Kidney (tissue), 14 donors: ENCODE measurements around the gene CHMP5. TPM values are rescaled to one million over a fixed set of nuclear protein-coding genes. Genes with fewer than 3 reads are reported as not detected.
A peak's percentile ranks its signal among the peaks of the same experiment; 100 is the strongest.

ENCODE experiments used
- DNase-seq, 5 donors: peaks; one replicate each; pipeline ENCODE4 v3.0.0-alpha.2; 2013 to 2020
- FAIRE-seq: peaks from 2 replicates; lab custom pipeline; 2012; peaks lifted over from hg19 to GRCh38; lab: Jason Lieb, UNC
- H3K27ac ChIP-seq, 2 donors: one replicate each; pipeline ENCODE4 v1.7.0; 2013; ENCODE audit warnings: low read depth in 2 of 2, low read length in 2 of 2, inconsistent platforms in 1 of 2
- H3K27me3 ChIP-seq: one replicate; pipeline ENCODE4 v1.7.1; 2013; ENCODE audit warnings: low read length, inconsistent platforms; ENCODE audit not compliant: control insufficient read depth, insufficient read depth
- H3K36me3 ChIP-seq, 3 donors: one replicate each; pipeline versions ENCODE4 v1.7.0 to v1.7.1; 2013; ENCODE audit warnings: low read length in 3 of 3, control low read depth in 1 of 3, inconsistent platforms in 1 of 3; ENCODE audit not compliant: insufficient read depth in 3 of 3, control insufficient read depth in 2 of 3
- H3K4me1 ChIP-seq, 3 donors: one replicate each; pipeline versions ENCODE4 v1.7.0 to v1.7.1; 2013; ENCODE audit warnings: low read length in 3 of 3, inconsistent platforms in 1 of 3, low read depth in 1 of 3; ENCODE audit not compliant: control insufficient read depth in 2 of 3, insufficient read depth in 2 of 3
- H3K4me3 ChIP-seq, 3 donors: one replicate each; pipeline versions ENCODE4 v1.7.0 to v1.8.1; 2013; ENCODE audit warnings: low read length in 3 of 3, control low read depth in 1 of 3, inconsistent platforms in 1 of 3
- H3K9ac ChIP-seq, 3 donors: one replicate each; pipeline versions ENCODE4 v1.7.0 to v1.7.1; 2013; ENCODE audit warnings: low read length in 3 of 3, control low read depth in 1 of 3, inconsistent platforms in 1 of 3
- H3K9me3 ChIP-seq, 3 donors: one replicate each; pipeline versions ENCODE4 v1.7.0 to v1.7.1; 2013; ENCODE audit warnings: low read length in 3 of 3, control low read depth in 1 of 3, inconsistent platforms in 1 of 3; ENCODE audit not compliant: control insufficient read depth in 2 of 3, insufficient read depth in 1 of 3
- intact Hi-C: fragments of 100-400 bp; cut with DNase I; formaldehyde crosslinking; loops from one replicate; pipeline ENCODE4 v1.11.1; 2022
- polyA plus RNA-seq: library from polyadenylated mRNA; stranded (reverse); fragments of 350-450 nt; fragmentation: Illumina TruSeq; extraction: RNeasy Lipid Tissue Mini Kit (QIAGEN cat#74804); gene quantifications from one replicate; pipeline ENCODE4 v1.2.3, GENCODE V29; 2014; ENCODE audit warnings: low read depth, low replicate concordance; ENCODE audit not compliant: insufficient read depth
- total RNA-seq: library from RNA; stranded (reverse); fragmentation: NEBNext Ultra II Directional; extraction: Animal tissue kit (Norgen Biotek cat#: 25700); gene quantifications from one replicate; pipeline ENCODE4 v1.2.1, GENCODE V29; 2021
- TF ChIP-seq, protein P1 (sequence below): IDR thresholded peaks from 3 replicates; pipeline ENCODE4 v1.5.1; 2012; ENCODE audit warnings: mild to moderate bottlenecking, moderate library complexity, borderline replicate concordance; ENCODE audit not compliant: insufficient read depth; ENCODE audit errors: extremely low read depth
- donor health status: control.
- donor health status: control.
- donor health status: control.
- donor health status: control.
- donor health status: control.
- donor health status: DM: yes; HTN: yes; CAD: no.
- donor health status: Normal renal cell carcinoma (clear cell type).

The CHMP5 gene
- total and polyA plus RNA-seq, 2 donors from 2014 or later: 65.2 to 100 TPM

DNA sequence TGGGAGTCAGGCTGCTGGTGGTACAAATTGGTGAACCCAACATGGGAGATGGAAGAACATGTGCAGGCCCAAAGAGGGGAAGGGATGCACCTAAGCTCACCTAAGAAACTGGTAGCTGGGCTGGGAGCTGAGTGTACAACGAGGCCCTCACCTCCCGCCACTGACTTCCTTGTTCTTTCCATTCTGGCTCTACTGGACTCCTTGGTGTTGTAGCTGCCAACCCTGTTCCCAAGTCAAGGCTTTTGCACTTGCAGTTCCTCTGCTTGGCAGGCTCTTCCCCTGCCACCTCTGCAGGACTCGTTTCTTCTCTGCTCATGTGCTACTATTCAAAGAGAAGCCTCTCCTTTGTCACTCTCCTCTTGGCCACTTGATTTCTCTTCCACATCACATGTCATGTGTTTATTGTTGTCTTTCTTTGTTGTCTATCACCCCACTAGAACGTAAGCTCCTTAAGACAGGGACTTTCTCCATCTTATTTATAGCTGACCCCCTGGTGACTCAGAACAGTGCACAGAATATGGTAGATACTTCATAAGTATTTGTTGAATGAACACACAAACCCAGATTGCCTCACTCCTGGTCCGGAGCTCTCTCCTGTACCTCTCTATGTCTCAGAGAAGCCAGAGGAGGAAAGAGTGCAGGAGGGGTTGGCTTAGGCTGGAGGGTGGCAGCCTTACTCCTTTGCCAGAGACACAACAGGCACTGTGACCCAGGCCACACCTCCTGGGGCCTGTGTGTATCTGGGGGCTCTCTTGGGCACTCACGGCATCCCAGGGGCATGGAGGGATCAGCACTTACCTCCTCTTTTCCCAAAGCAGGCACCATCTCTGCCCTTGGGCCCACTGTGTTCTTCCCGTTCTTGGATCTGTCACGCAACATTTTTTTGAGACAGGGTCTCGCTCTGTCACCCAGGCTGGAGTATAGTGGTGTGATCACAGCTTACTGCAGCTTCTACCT, 30.1 kb upstream of the CHMP5 start:
- Histone ChIP-seq H3K4me3 (no peak overlapping the region), H3K36me3 (no peaks in the 10 kb centered on the region), H3K9ac (no peak overlapping the region), H3K9me3 (no peaks in the 10 kb centered on the region), H3K27ac (peak overlapping the region in 1 of 2 donors; percentile 3), H3K27me3 (no peaks in the 10 kb centered on the region), H3K4me1 (peaks cover 0 to 2% (median 0%) of the 10 kb centered on the region in 3 donors)
- intact Hi-C loops: no loop called here
- DNase-seq (no peak), FAIRE-seq (no peak)
- TF ChIP-seq, protein P1, sequence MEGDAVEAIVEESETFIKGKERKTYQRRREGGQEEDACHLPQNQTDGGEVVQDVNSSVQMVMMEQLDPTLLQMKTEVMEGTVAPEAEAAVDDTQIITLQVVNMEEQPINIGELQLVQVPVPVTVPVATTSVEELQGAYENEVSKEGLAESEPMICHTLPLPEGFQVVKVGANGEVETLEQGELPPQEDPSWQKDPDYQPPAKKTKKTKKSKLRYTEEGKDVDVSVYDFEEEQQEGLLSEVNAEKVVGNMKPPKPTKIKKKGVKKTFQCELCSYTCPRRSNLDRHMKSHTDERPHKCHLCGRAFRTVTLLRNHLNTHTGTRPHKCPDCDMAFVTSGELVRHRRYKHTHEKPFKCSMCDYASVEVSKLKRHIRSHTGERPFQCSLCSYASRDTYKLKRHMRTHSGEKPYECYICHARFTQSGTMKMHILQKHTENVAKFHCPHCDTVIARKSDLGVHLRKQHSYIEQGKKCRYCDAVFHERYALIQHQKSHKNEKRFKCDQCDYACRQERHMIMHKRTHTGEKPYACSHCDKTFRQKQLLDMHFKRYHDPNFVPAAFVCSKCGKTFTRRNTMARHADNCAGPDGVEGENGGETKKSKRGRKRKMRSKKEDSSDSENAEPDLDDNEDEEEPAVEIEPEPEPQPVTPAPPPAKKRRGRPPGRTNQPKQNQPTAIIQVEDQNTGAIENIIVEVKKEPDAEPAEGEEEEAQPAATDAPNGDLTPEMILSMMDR: no peak

DNA sequence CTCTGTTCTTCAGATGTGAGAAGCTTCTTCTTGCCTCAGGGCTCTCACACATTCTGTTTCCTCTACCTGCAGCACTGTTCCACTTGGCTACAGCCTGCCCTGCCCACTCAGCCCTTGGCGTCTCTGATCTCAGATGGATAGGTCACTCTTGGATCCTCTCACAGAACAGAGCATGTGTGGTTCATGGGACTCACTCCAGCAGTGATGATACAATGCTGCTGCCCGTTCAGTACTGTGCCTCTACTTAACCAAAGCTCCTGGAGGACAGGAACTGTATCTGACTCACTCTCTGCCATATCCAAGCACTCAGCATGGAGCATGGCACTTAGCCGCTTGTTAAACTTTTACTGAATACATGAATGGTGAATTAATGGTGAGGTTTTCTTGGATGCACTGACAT, 28.3 kb upstream of the CHMP5 start:
- DNase-seq (no peak), FAIRE-seq (no peak)
- no peak overlapping the region for H3K27ac ChIP-seq
- H3K36me3 ChIP-seq: no peaks in the 10 kb centered on the region
- no peak overlapping the region for H3K4me3 ChIP-seq
- H3K4me1 ChIP-seq: peaks cover 0 to 8% (median 0%) of the 10 kb centered on the region in 3 donors
- H3K9ac ChIP-seq: no peak overlapping the region
- intact Hi-C loops: no loop called here
- no peaks in the 10 kb centered on the region for H3K27me3 ChIP-seq
- H3K9me3 ChIP-seq: no peaks in the 10 kb centered on the region
- TF ChIP-seq, protein P1: no peak

DNA sequence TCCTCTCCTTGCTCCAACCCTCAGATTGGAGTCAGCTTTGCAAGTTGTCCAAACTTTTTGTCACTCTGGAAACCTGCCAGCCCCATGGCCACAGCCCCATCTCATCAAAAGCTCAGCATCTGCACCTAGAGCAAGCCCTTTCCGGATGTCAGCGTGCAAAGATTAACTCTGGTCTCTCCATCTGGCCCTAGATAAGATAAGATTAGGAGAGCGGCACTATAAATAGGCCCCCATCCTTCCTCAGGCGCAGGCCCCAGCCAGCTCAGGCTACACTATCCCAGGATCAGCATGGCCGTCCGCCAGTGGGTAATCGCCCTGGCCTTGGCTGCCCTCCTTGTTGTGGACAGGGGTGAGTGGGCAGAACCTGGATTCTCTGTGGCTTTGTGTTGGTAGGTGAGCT, 24.9 kb upstream of the CHMP5 start, which contains the start of gene SPINK4:
Gene SPINK4, plus strand, starts transcription at position 247 of the 400 bp plus-strand sequence. Its CDS starts 42 bp downstream, at position 289.
- no peak within 1 kb of the TSS for H3K9ac ChIP-seq
- no peaks in the 10 kb centered on the region for H3K27me3 ChIP-seq
- no peak within 1 kb of the TSS for H3K4me3 ChIP-seq
- peaks cover 0 to 6% (median 0%) of the 10 kb centered on the region in 3 donors for H3K4me1 ChIP-seq
- no peaks in the 10 kb centered on the region for H3K36me3 ChIP-seq
- peak in 2 of 5 donors; percentile 4 to 26 for DNase-seq
- FAIRE-seq: no peak
- intact Hi-C loops: no loop called here
- TF ChIP-seq, protein P1: no peak
- no peak within 1 kb of the TSS for H3K27ac ChIP-seq
- no peaks in the 10 kb centered on the region for H3K9me3 ChIP-seq
